Measurements from ENCODE around the gene ST3GAL2. TPM values are rescaled to one million over a fixed set of nuclear protein-coding genes. Genes with fewer than 3 reads are reported as not detected.

Gene ST3GAL2
- total RNA-seq, 3 donors from 2014 or later: 7.8 to 13.4 (median 11.5) TPM

DNA sequence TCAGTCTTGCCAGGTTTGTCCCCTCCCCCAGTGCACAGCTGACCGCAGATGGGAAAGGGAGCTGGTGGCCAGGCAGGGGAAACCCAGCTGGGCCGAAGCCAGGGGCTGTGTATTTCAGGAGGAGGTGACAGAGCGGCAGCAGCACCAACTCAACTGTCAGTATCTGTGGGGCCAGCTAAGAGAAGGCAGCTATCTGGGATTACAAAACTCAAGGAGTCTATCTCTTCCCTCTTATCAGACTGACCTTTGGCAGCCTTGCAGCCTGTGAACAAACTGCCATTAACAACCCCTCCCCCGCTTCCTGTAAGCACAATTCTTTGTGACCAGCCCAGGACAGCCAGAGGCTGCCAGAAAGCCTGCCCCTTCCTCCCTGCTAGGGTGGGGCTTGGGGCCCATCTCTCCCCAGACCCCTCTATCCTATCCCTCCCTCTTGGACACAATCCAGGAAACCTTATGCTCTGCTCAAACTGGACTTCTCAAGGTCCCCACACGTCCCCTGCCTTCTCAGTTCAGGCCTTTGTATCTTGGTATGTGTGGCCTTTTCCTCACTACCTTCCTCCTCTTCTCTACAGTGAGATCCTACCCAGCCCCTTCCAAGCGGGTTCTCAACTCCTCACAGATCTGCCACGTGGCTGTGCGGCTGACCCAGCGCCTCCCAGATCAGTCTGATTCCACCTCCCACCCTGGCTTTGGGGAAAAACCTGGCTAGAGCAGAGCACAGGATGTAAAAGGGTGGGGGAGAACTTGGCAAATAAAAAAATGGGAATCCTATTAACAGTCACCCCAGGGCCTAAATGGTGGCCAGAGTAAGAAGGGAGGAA, 10.5 kb downstream of the ST3GAL2 start:
- no peaks in the 10 kb centered on the region for H3K9me3 ChIP-seq
- peaks cover 24 to 30% of the 10 kb centered on the region in 2 donors for H3K4me1 ChIP-seq
- TF ChIP-seq POLR2A (IDR thresholded peaks at IDR 0.05) (no peak), POLR2AphosphoS5 (IDR thresholded peaks at IDR 0.05) (peak in 2 of 3 donors; percentile 4 to 59)
- no peaks in the 10 kb centered on the region for H3K36me3 ChIP-seq
- H3K27ac ChIP-seq: peak overlapping the region; percentile 80 to 90
- H3K27me3 ChIP-seq: no peaks in the 10 kb centered on the region
- peak; percentile 71 to 91 for DNase-seq (ENCODE audit: low spot score in 2 of 2)
- H3K4me3 ChIP-seq: peak overlapping the region in 1 of 3 donors; percentile 24
- intact Hi-C loops (cut with DNase I; ENCODE audit: low total_unique reads): no loop called here

DNA sequence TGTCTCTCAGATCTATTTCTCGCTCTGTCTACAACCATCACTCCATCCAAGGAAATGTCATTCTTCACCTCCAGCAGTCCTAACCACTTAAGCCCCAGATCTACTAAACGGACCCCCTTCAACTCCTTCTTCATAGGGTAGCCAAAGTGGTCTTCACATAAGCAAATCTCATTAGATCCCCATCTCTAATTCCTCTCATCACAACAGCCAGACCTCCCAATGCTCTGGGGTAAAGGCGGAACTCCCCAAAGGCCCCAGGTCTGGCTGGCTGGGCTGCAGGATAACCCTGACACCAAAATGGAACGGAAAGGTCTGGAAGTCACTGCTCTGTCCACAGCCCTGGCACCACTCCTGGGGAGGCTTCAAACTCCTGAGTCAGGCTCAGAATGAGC, 11.1 kb downstream of the ST3GAL2 start:
- Histone ChIP-seq H3K4me3 (peak overlapping the region in 1 of 3 donors; percentile 24), H3K27me3 (no peaks in the 10 kb centered on the region), H3K36me3 (no peaks in the 10 kb centered on the region), H3K27ac (peak overlapping the region; percentile 80 to 90), H3K9me3 (no peaks in the 10 kb centered on the region), H3K4me1 (peaks cover 20 to 25% of the 10 kb centered on the region in 2 donors)
- intact Hi-C loops (cut with DNase I; ENCODE audit: low total_unique reads): no loop called here
- no peak for TF ChIP-seq POLR2A (IDR thresholded peaks at IDR 0.05)
- TF ChIP-seq, protein P1, sequence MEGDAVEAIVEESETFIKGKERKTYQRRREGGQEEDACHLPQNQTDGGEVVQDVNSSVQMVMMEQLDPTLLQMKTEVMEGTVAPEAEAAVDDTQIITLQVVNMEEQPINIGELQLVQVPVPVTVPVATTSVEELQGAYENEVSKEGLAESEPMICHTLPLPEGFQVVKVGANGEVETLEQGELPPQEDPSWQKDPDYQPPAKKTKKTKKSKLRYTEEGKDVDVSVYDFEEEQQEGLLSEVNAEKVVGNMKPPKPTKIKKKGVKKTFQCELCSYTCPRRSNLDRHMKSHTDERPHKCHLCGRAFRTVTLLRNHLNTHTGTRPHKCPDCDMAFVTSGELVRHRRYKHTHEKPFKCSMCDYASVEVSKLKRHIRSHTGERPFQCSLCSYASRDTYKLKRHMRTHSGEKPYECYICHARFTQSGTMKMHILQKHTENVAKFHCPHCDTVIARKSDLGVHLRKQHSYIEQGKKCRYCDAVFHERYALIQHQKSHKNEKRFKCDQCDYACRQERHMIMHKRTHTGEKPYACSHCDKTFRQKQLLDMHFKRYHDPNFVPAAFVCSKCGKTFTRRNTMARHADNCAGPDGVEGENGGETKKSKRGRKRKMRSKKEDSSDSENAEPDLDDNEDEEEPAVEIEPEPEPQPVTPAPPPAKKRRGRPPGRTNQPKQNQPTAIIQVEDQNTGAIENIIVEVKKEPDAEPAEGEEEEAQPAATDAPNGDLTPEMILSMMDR (IDR thresholded peaks at IDR 0.05): no peak
- TF ChIP-seq POLR2AphosphoS5 (IDR thresholded peaks at IDR 0.05): no peak
- no peak for DNase-seq (ENCODE audit: low spot score in 2 of 2)

DNA sequence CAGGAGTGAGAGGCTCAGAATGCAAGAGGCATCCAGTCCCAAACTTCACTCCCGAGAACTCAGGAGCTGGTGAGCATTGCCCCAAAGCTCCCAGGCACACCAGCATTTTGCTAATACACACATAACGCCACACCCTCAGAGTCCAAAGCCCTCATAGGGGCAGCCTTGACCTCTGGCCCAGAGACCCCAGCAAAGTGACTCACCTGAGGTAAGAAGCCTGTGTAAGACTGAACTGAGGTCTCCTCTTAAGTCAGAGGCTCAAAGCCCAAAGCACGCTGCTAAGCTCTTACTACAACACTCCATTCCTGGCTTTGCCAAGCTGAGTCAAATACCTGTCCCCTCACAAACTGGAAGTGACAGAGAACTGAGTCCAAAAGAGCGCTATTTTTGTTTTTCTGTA, 16.4 kb downstream of the ST3GAL2 start:
- Histone ChIP-seq H3K36me3 (no peaks in the 10 kb centered on the region), H3K4me3 (no peak overlapping the region), H3K27ac (no peak overlapping the region), H3K4me1 (no peaks in the 10 kb centered on the region), H3K9me3 (no peaks in the 10 kb centered on the region), H3K27me3 (no peaks in the 10 kb centered on the region)
- intact Hi-C loops (cut with DNase I; ENCODE audit: low total_unique reads): no loop called here
- no peak for DNase-seq (ENCODE audit: low spot score in 2 of 2)
- TF ChIP-seq, protein P1 (IDR thresholded peaks at IDR 0.05): no peak
- no peak for TF ChIP-seq POLR2A (IDR thresholded peaks at IDR 0.05)
- TF ChIP-seq POLR2AphosphoS5 (IDR thresholded peaks at IDR 0.05): no peak

DNA sequence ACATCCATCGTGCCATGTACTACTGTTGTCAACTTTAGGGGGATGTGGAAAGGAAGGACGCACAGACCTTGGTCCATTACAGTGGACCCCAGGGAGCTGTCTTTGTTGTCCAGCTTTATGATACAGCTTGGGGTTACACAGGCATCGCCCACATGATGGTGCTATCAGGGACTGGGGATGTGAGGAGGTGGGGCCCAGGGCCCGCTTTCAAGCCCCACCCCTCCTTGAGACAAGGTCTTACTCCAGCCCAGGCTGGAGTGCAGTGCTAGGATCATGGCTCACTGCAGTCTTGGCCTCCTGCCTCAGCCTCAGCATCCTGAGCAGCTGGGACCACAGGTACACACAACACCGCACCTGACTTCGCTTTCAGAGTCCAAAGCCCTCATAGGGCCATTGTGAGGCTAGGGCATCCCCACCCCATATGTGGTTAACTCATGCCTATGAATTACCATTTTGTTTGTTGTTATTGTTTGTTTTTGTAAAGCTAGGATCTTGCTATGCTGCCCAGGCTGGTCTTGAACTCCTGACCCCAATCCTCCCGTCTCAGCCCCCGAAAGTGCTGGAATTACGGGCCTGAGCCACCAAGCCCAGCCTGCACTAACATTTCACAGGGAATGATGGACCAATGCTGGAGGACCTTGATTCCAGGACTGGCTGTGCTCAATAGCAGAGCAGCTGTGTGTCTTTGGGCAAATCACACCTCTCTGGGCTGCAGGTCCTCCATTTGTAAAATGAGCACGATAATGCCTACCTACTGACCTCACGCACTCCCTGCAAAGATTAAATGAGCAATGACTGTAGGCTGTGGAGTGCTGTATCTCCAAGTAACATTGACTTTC, 17.2 kb downstream of the ST3GAL2 start:
- H3K27ac ChIP-seq: no peak overlapping the region
- no peak overlapping the region for H3K4me3 ChIP-seq
- DNase-seq (ENCODE audit: low spot score in 2 of 2): no peak
- H3K9me3 ChIP-seq: no peaks in the 10 kb centered on the region
- TF ChIP-seq POLR2AphosphoS5 (IDR thresholded peaks at IDR 0.05): no peak
- no peak for TF ChIP-seq POLR2A (IDR thresholded peaks at IDR 0.05)
- TF ChIP-seq, protein P1 (IDR thresholded peaks at IDR 0.05): no peak
- H3K36me3 ChIP-seq: no peaks in the 10 kb centered on the region
- no peaks in the 10 kb centered on the region for H3K27me3 ChIP-seq
- intact Hi-C loops (cut with DNase I; ENCODE audit: low total_unique reads): no loop called here
- H3K4me1 ChIP-seq: no peaks in the 10 kb centered on the region

DNA sequence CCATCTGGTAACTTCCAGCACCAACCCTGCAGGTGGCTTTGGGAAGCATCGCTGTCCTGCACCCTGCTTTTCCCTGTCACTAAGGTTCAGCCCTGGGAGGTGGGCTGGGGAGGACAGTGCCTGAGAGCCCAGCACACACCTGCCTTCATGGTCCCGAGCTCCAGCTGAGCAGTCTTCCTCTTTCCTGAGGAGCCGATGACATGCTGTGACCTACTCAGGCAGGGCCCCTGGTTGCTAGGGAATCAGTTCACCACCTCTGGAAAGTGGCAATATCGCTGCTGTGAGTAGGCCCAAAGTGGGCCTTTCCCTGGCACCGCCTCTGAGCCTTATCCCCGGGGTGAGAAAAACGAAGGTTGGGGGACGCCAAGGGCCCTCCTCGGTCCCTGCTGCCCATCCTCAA, 17.9 kb downstream of the ST3GAL2 start:
- Histone ChIP-seq H3K4me3 (no peak overlapping the region), H3K27ac (no peak overlapping the region), H3K36me3 (no peaks in the 10 kb centered on the region), H3K4me1 (no peaks in the 10 kb centered on the region), H3K9me3 (no peaks in the 10 kb centered on the region), H3K27me3 (no peaks in the 10 kb centered on the region)
- DNase-seq (ENCODE audit: low spot score in 2 of 2): no peak
- TF ChIP-seq, protein P1 (IDR thresholded peaks at IDR 0.05): no peak
- TF ChIP-seq POLR2A (IDR thresholded peaks at IDR 0.05) (no peak), POLR2AphosphoS5 (IDR thresholded peaks at IDR 0.05) (no peak)
- intact Hi-C loops (cut with DNase I; ENCODE audit: low total_unique reads): no loop called here
